ENCODE measurements around the gene LRRN2. TPM values are rescaled to one million over a fixed set of nuclear protein-coding genes. Genes with fewer than 3 reads are reported as not detected.
"Not testable (repeated sequence)": the region's sequence is repeated elsewhere in the genome, so short reads cannot be mapped to it uniquely, and the experiment has no call there.

Gene LRRN2
- total RNA-seq, 1 donor from 2014 or later, result 2.5 TPM

DNA sequence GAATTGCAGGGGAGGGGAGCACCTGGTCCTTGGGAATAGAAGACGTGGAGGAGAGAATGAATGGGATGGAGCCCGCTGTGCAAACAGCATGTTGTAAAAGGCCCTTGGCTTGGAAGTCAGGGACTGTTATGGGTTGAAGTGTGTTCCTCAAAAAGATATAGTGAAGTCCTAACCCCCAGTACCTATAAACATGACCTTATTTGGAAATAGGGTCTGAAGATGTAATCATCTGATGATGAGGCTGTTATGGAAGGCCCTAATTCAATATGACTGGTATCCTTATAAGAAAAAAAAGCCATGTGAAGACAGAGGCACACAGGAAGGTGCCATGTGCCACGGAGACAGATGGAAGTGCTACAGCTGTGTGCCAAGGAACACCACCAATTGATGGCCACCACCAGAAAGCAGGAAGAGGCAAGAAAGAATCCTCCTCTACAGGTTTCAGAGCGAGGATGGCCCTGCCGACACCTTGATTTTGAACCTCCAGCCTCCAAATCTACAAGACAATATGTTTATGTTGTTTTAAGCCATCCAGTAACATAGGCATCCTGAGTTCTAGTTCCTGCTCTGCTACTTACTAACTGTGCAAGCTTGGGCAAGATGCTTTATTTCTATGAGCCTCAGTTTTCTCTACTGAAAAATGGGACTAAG, 51.2 kb downstream of the LRRN2 start:
- no peak for ATAC-seq

DNA sequence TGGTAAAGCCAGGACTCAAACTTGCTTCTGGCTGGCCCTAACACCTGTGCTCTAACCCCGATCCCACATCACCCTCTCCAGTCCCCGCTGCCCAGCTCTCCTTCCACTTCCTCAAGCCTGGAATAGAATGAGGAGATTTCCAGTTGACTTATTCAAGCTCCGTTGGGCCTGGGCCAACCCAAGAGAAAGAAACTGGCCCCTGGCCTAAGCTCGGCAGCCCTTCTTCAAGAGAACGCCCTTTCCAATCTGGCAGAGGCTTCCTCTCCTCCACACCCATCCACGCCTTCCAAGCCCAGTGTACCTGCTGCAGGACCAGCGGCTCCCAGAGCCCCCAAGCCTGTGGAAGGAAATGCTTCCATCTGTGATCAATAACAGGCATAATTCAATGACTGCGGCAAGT, 51.9 kb downstream of the LRRN2 start:
- Histone ChIP-seq H3K36me3 (no peaks in the 10 kb centered on the region), H3K27me3 (ENCODE audit: low read depth) (peaks cover 3% of the 10 kb centered on the region), H3K4me3 (no peak overlapping the region), H3K4me1 (no peaks in the 10 kb centered on the region), H3K9me3 (no peaks in the 10 kb centered on the region), H3K27ac (no peak overlapping the region)
- DNase-seq, result no peak
- TF ChIP-seq, protein P1, sequence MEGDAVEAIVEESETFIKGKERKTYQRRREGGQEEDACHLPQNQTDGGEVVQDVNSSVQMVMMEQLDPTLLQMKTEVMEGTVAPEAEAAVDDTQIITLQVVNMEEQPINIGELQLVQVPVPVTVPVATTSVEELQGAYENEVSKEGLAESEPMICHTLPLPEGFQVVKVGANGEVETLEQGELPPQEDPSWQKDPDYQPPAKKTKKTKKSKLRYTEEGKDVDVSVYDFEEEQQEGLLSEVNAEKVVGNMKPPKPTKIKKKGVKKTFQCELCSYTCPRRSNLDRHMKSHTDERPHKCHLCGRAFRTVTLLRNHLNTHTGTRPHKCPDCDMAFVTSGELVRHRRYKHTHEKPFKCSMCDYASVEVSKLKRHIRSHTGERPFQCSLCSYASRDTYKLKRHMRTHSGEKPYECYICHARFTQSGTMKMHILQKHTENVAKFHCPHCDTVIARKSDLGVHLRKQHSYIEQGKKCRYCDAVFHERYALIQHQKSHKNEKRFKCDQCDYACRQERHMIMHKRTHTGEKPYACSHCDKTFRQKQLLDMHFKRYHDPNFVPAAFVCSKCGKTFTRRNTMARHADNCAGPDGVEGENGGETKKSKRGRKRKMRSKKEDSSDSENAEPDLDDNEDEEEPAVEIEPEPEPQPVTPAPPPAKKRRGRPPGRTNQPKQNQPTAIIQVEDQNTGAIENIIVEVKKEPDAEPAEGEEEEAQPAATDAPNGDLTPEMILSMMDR (IDR thresholded peaks at IDR 0.05), result no peak
- no peak for ATAC-seq
- intact Hi-C loops (cut with DNase I), result no loop called here

More for the DNA sequence above, 51.2 kb downstream of the LRRN2 start:
- H3K9me3 ChIP-seq, result no peaks in the 10 kb centered on the region
- no peak overlapping the region for H3K27ac ChIP-seq
- peaks cover 3% of the 10 kb centered on the region for H3K27me3 ChIP-seq (ENCODE audit: low read depth)
- TF ChIP-seq, protein P1 (IDR thresholded peaks at IDR 0.05), result no peak
- intact Hi-C loops (cut with DNase I), result no loop called here
- no peak for DNase-seq
- H3K4me1 ChIP-seq, result no peaks in the 10 kb centered on the region
- H3K36me3 ChIP-seq, result no peaks in the 10 kb centered on the region
- H3K4me3 ChIP-seq, result no peak overlapping the region

DNA sequence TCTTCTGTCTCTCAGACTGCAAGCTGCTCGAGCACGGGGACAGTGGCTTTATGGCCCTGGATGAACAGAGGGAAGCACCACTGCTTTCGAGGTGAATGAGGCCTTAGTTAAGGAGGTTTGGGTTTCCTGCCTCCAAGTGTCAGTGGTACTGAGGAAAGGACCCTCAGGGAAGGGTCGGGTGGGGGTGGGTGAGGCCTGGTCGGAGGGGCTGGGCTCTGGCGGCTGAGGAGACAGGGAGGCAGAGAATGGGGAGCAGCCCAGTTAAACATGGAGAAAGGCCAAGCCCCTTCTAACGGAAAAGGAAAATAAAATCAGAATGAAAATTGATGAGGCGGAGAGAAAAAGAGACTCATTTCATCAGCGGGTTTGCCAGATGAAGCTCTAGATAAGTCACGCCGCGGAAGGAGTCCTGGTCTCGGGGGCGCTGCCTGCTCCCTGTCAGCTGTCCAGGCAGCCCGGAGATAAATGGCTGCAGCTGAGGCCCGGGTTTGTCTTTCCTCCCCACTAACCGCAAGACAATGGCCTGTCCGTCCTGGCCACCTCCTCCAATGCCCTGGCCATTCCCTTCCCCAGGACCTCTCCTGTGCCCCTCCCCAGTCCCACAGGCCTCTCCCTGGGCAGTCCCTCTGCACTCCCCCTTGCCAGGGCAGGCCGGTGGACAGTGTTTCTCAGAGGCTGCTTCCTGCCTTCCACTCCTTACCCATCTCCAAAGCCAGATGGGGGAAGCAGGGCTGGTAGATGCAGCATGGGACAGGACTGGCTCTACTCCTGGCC, 55.2 kb downstream of the LRRN2 start:
- Histone ChIP-seq H3K27ac (no peak overlapping the region), H3K9me3 (no peaks in the 10 kb centered on the region), H3K4me3 (no peak overlapping the region), H3K4me1 (no peaks in the 10 kb centered on the region), H3K27me3 (ENCODE audit: low read depth) (peaks cover 3% of the 10 kb centered on the region), H3K36me3 (no peaks in the 10 kb centered on the region)
- no peak for DNase-seq
- TF ChIP-seq, protein P1 (IDR thresholded peaks at IDR 0.05), result no peak
- intact Hi-C loops (cut with DNase I), result no loop called here
- ATAC-seq, result no peak

DNA sequence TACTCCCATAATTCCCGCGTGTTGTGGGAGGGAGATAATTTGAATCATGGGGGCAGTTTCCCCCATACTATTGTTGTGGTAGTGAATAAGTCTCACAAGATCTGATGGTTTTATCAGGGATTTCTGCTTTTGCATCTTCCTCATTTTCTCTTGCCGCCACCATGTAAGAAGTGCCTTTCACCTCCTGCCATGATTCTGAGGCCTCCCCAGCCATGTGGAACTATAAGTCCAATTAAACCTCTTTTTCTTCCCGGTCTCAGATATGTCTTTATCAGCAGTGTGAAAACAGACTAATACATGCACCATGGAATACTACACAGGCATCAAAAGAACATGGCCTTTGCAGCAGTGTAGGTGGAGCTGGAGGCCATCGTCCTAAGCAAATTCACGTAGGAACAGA, 56.1 kb downstream of the LRRN2 start:
- H3K27ac ChIP-seq; H3K9me3 ChIP-seq; H3K27me3 ChIP-seq (ENCODE audit: low read depth); H3K4me1 ChIP-seq; ATAC-seq; DNase-seq; H3K36me3 ChIP-seq; intact Hi-C loops (cut with DNase I); H3K4me3 ChIP-seq: not testable (repeated sequence)

DNA sequence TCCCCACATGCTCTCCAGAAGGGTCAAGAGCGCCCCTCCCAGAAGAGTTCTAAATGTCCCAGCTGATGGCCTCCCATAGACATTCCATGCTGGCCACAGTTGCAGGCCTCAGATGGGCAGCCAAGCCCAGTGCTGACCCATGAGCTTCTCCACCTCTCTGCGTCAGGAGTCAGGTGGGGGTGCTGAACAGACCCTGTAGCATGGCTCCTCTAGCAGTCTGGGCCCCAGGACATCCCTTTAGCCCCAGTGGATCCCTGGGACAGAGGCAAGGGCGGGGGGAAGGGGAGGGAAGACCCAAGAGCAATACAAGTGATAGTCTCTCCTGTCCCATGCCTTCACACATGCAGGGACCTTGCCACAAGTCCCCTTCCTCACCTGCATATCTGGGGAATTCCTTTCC, 56.7 kb downstream of the LRRN2 start:
- TF ChIP-seq, protein P1 (IDR thresholded peaks at IDR 0.05), result no peak
- no peak overlapping the region for H3K27ac ChIP-seq
- H3K4me1 ChIP-seq, result no peaks in the 10 kb centered on the region
- DNase-seq, result no peak
- H3K9me3 ChIP-seq, result no peaks in the 10 kb centered on the region
- H3K36me3 ChIP-seq, result no peaks in the 10 kb centered on the region
- intact Hi-C loops (cut with DNase I), result no loop called here
- ATAC-seq, result no peak
- no peak overlapping the region for H3K4me3 ChIP-seq
- H3K27me3 ChIP-seq (ENCODE audit: low read depth), result peaks cover 3% of the 10 kb centered on the region

DNA sequence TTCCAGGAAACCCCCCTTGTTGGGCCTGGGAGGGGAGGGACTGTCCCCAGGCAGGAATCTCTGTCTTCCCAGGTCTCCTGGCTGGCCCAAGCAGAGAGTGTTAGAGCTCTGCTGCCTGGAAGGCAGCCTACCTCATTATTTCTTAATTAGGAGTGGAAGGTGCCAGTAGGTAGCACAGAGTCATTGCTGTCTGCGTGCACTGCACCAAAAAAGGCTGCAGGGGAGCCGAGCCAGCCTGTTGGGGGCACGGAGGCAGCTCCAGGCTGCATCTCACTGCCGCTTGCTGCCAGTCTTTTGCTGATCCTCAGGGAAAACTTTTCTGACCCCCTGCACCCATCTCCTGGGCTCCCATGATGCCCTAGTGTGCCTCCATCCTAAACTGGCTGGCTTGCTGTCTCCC, 58.1 kb downstream of the LRRN2 start:
- Histone ChIP-seq H3K9me3 (no peaks in the 10 kb centered on the region), H3K27ac (no peak overlapping the region), H3K4me1 (no peaks in the 10 kb centered on the region), H3K36me3 (no peaks in the 10 kb centered on the region), H3K4me3 (no peak overlapping the region), H3K27me3 (ENCODE audit: low read depth) (peaks cover 3% of the 10 kb centered on the region)
- intact Hi-C loops (cut with DNase I), result no loop called here
- TF ChIP-seq, protein P1 (IDR thresholded peaks at IDR 0.05), result no peak
- DNase-seq (no peak), ATAC-seq (no peak)

Data from lower lobe of right lung (tissue), 2 donors.